ENCODE results near the gene CCDC142.

- TF ChIP-seq EGR1 (IDR thresholded peaks at IDR 0.05) (no peak), EP300 (IDR thresholded peaks at IDR 0.05; ENCODE audit: borderline replicate concordance) (no peak)
Measured at GRCh38 chr2:74530239-74531187, 47.7 kb upstream of the CCDC142 start.
